GM19452 (cell line): ENCODE measurements around the gene FBP1.
"Not testable (repeated sequence)": the region's sequence is repeated elsewhere in the genome, so short reads cannot be mapped to it uniquely, and the experiment has no call there.

ENCODE experiments used
- ATAC-seq: cut with Tn5 transposase; IDR thresholded peaks from one replicate; pipeline ENCODE4 v1.9.1; 2021; ENCODE audit not compliant: unreplicated experiment

The FBP1 gene

DNA sequence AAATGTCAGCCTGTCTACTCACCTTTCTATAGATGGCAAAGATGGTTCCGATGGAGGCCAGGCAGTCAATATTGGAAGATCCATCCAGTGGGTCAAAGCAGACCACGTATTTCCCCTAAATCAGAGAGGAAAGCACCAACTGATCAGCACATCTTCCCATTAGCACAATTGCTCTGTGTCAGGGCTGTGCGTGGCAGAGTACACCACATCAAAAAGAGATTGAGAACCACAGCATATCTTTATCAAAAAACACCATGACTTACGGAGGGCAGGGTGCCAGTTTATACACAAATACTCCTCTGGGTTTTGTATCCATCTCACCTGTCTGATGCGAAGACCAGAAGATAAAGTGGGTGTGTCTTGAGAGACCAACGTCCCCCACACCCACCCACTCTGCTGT lies 54.8 kb downstream of the FBP1 start:
- ATAC-seq, result no peak

DNA sequence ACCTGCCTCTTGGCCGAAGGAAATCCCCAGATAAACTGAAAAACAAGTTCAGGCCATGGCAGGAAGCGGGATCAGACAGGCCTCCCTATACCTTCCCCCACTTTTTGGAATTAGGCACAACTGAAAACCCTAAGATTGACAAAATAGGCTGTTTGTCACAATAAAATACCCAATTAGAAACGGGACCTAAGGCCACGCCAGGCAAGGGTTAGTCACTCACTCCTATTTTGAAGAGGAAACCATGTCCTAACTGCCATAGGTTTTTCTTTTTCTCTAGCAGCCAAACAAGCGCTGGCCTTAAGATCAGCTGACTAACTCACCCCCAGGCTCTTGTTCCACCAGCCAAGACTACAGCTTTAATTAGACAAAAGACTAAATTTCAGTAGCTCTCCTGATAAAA lies 57.6 kb downstream of the FBP1 start:
- ATAC-seq, result no peak

GRCh38 chr9:94577571-94577970 lies 61.7 kb downstream of the FBP1 start:
- ATAC-seq, result no peak

GRCh38 chr9:94577036-94577435 lies 62.3 kb downstream of the FBP1 start:
- no peak for ATAC-seq

DNA sequence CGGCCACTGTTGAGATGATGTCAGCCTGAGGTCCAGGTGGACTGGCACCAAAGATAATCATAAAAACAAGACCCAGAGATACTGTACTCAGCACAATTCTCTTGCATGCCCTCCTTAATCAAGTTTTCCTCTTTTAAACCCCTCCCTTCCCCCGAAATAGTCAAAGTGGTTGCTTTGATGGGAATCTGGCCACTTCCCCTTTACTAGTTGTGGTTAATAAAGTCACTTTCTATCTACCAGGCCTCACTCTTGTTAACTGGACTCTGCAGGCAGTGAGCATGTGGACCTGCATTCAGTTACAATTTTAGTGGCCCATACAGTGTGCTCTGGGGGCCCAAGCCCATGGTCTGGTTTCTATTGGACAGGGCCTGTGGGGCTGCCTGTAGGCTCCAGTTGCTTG lies 63.2 kb downstream of the FBP1 start:
- ATAC-seq, result no peak

DNA sequence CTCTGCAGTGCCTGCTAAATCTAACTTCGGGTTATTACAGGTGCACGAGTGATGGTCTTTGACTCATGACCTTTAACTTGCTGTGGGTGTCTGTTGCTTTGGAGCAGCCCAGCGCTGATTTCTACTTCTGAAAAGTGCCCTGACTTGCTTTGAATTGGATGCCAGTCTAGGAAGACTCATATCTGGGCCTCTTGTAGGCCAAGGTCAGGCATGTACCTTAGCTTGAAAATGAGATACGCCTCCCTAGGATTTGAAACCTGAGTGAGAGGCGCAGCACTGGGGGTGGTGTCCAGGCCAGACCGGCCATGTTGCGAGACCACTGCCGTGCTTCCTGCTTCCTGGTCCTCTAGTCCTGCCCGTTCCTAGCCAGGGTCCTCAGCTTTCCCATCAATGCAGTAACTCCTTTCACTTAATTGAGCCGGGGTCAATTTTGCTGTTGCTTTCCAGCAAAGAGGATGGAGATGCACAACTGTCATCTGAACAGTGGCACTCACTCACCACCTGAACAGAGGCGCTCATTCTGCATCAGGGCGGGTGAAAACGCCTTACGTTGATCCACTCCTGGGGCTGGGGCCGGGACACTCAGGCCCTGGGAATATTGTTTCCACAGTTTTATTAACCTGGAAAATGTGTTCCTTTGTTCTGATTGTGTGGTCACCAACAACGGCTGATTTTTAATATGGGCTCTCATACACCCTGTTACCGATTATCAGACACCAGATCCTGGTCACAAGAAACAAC lies 70.2 kb downstream of the FBP1 start:
- ATAC-seq, result no peak

- no peak for ATAC-seq
Observed at GRCh38 chr9:94568250-94568889, 70.9 kb downstream of the FBP1 start.

DNA sequence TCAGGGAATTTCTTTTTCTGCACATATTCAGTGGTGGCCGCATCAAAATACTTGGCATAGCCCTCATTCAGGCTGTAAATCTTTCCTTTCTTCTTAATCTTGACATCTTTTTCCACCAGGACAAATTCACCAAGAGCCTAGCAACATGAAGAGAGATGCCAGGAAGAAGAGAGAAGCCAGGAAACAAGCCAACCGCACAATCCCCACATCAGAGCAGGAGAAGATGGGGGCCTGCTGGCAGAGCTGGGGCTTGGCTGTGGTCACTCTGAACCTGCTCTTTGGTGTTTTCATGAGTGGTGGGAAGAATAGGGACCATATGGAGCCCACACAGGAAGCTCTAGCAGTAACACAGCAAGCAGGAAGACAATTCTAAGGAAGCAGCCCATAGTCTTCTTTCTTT lies 72.0 kb downstream of the FBP1 start:
- ATAC-seq, result no peak

- no peak for ATAC-seq
Observed at GRCh38 chr9:94566550-94566949, 72.8 kb downstream of the FBP1 start.

DNA sequence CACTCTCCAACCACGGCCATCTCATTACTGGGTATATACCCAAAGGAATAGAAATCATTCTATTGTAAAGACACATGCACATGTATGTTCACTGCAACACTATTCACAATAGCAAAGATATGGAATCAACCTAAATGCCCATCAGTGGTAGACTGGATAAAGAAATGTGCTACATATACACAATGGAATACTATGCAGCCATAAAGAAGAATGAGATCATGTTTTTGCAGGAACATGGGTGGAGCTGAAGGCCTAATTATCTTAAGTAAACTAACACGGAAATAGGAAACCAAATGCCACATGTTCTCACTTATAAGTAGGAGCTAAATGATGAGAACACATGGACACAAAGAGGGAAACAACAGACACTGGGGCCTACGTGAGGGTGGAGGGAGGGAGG lies 75.0 kb downstream of the FBP1 start:
- not testable (repeated sequence) for ATAC-seq

DNA sequence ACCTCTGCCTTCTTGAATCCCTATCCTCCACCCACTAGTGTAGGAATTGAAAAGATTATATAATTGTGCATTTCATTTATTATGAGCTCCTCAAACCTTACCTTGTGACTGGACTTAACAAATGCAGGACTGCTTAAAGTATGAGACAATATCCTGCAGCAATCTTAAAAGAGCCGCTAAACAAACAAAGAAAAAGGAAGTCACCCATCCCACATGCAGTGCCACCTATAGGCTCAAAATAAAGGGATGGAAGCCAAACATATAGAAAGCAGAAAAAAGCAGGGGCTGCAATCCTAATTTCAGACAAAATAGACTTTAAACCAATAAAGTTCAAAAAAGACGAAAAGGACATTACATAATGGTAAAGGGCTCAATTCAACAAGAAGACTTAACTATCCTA lies 75.8 kb downstream of the FBP1 start:
- ATAC-seq, result no peak

DNA sequence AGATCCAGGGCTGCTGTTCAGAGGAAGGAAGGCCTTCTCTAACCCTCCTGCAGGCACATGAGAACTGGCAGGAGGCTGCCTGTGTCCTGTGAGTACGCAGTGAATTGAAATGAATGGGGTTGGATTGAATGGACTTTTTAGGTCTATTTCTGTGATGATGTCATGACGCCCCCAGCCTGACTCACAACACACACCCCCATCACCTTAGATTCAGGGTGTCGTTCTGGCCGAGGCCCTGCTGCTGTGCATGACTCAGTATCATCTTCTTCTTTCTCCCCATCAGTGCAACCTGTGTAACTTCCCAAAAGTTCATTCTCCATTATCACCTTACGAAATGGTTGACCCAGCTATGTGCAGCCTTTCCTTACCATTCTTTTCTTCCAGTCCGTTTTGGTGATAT lies 79.1 kb downstream of the FBP1 start:
- ATAC-seq, result no peak

DNA sequence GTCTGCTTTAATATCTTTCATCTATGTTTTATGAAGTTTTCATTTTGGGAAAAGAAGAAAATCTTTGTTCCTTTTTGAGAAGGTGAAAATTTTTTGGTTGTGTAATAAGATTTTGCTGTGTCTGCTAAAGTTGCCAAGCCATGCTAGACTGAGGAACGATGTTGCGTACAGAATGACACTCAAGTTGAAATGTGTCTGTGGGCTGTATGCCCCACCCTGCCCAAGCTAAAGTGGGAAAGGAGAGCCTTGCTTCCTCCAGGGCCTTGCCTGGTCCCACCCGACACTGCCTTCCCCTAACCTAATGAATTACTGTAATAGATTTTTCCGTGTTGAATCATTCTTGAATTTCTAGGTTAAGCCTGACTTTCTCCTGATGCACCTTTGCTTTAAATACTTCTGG lies 81.9 kb downstream of the FBP1 start:
- no peak for ATAC-seq

GRCh38 chr9:94554439-94555331 lies 84.6 kb downstream of the FBP1 start, which contains the start of gene PCAT7:
Gene PCAT7 (plus strand): TSS chr9:94555083.
- ATAC-seq, result no peak

GRCh38 chr9:94554078-94554438 lies 85.3 kb downstream of the FBP1 start:
- ATAC-seq, result no peak
